Daoy (cell line): Measurements from ENCODE around the gene FBXO48. TPM values are rescaled to one million over a fixed set of nuclear protein-coding genes. Genes with fewer than 3 reads are reported as not detected.

Source experiments
- DNase-seq: peaks from one replicate; pipeline ENCODE4 v3.0.0-alpha.2; 2015; ENCODE audit warnings: low read depth
- total RNA-seq: library from RNA; depleted of rRNA; stranded (reverse); fragments of >200 nt; shearing (Covaris generic); gene quantifications from 2 replicates; pipeline ENCODE4 v1.2.3, GENCODE V29; 2014; rRNA removed

Gene FBXO48
- total RNA-seq, 1 experiment from 2014 or later, result 0.80 TPM

DNA sequence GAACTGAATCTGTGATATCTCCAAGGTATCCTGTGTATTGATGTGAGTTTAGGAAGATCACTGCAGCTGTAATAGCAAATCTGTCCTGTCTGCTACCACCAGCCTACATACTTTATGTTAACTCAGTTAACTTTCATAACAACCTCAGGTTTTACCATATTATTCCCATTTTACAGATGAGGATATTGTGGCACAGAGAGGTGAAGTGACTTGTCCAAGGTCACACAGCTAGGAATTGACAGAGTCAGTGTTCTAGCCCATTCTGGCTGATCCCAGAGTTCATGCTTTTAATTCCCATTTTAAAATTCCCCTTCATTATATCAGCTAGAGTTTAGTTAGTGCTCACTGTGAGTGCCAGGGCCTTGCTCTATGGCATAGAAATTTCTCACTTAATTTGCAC, 52.6 kb downstream of the FBXO48 start:
- DNase-seq, result no peak

DNA sequence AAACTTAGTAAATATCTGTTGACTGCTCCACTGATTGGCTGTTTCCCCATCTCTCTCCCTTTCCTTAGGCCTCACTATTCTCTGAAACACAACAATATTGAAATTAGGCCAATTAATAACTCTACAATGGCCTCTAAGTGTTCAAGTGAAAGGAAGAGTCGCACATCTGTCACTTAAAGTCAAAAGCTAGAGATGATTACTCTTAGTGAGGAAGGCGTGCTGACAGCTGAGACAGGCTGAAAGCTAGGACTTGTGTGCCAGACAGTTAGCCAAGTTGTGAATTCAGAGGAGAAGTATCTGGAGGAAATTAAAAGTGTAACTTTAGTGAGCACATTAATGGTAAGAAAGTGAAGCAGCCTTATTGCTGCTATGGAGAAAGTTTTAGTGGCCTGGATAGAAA, 53.6 kb downstream of the FBXO48 start:
- DNase-seq, result no peak

- DNase-seq, result no peak
Measured at GRCh38 chr2:68412127-68412819, 54.8 kb downstream of the FBXO48 start.

- no peak for DNase-seq
Measured at GRCh38 chr2:68411397-68412126, 55.5 kb downstream of the FBXO48 start.

Other genes starting within 250 kb of the FBXO48 start
- 17.9 and 20.7 TPM in 2 replicates for gene PPP3R1, start 214.8 kb downstream of the FBXO48 start, total RNA-seq
- gene CNRIP1, start 147.3 kb downstream of the FBXO48 start, total RNA-seq, result 26.1 and 28.9 TPM in 2 replicates
- not detected in 2 replicates for gene PLEK, start 102.0 kb downstream of the FBXO48 start, total RNA-seq
- gene APLF, start 291 bp upstream of the FBXO48 start, total RNA-seq, result 1.4 and 3.0 TPM in 2 replicates
- gene PROKR1, start 176.3 kb upstream of the FBXO48 start, total RNA-seq, result 0.06 TPM in 1 of 2 replicates, not detected in the other